GM12878 (cell line): Measurements from ENCODE around the gene ETF1. TPM values are rescaled to one million over a fixed set of nuclear protein-coding genes. Genes with fewer than 3 reads are reported as not detected.

ENCODE experiments used
- BCL3 ChIP-seq: IDR thresholded peaks from 2 replicates; pipeline ENCODE4 v1.6.1; 2011; ENCODE audit warnings: borderline replicate concordance, low read depth, mild to moderate bottlenecking, moderate library complexity, low read length; ENCODE audit not compliant: insufficient read depth, poor library complexity, severe bottlenecking
- CBX3 ChIP-seq: fragments of 200-600 bp; sonication (generic); IDR thresholded peaks from 2 replicates; pipeline ENCODE4 v1.6.1; 2016; ENCODE audit warnings: low read depth, borderline replicate concordance
- E2F4 ChIP-seq: IDR thresholded peaks from 2 replicates; pipeline ENCODE4 v1.6.1; 2012; ENCODE audit warnings: low read depth, low read length, improper control_type of control experiment
- GATAD2B ChIP-seq: fragments of 450-650 bp; conservative IDR thresholded peaks from 2 replicates; pipeline ENCODE4 v1.6.1; 2017; ENCODE audit warnings: low read depth, mild to moderate bottlenecking, moderate library complexity
- MEF2A ChIP-seq: IDR thresholded peaks from 2 replicates; pipeline ENCODE4 v1.6.1; 2011; ENCODE audit warnings: low read depth, mild to moderate bottlenecking, low read length, moderate library complexity; ENCODE audit not compliant: insufficient read depth
- MTA2 ChIP-seq: fragments of 450-650 bp; IDR thresholded peaks from 2 replicates; pipeline ENCODE4 v1.6.1; 2016; ENCODE audit warnings: low read depth, mild to moderate bottlenecking, moderate library complexity
- NRF1 ChIP-seq: conservative IDR thresholded peaks from 2 replicates; pipeline ENCODE4 v1.6.1; 2011; ENCODE audit warnings: mild to moderate bottlenecking, low read depth, low read length, improper control_type of control experiment
- PAX5 ChIP-seq: IDR thresholded peaks from 2 replicates; pipeline ENCODE4 v1.6.1; 2011; ENCODE audit warnings: low read depth, low read length, borderline replicate concordance
- PML ChIP-seq: IDR thresholded peaks from 2 replicates; pipeline ENCODE4 v1.6.1; 2012; ENCODE audit warnings: low read length, inconsistent platforms
- POLR2A ChIP-seq: IDR thresholded peaks from 2 replicates; pipeline ENCODE4 v1.6.1; 2011; ENCODE audit warnings: low read depth, mild to moderate bottlenecking, low read length
- RB1 ChIP-seq: fragments of 450-650 bp; formaldehyde crosslinking; IDR thresholded peaks from 2 replicates; pipeline ENCODE4 v1.6.1; 2017; ENCODE audit warnings: mild to moderate bottlenecking, borderline replicate concordance
- RCOR1 ChIP-seq: conservative IDR thresholded peaks from 2 replicates; pipeline ENCODE4 v1.6.1; 2012; ENCODE audit warnings: low read depth, low read length, improper control_type of control experiment
- SUPT20H ChIP-seq: IDR thresholded peaks from 2 replicates; pipeline ENCODE4 v1.6.1; 2011; ENCODE audit warnings: low read depth, mild to moderate bottlenecking, low read length, moderate library complexity, borderline replicate concordance; ENCODE audit not compliant: control insufficient read depth
- USF2 ChIP-seq: IDR thresholded peaks from 2 replicates; pipeline ENCODE4 v1.6.1; 2011; ENCODE audit warnings: low read depth, low read length, improper control_type of control experiment, borderline replicate concordance
- polyA plus RNA-seq, 11 experiments: library from polyadenylated mRNA; depleted of rRNA in 4 of 11; unstranded in 6 of 11; stranded (reverse) in 5 of 11; fragments of >200 nt; fragmentation: Nextera tagmentation in 4 of 11; fragmentation: Illumina TruSeq in 1 of 11; extraction: Ambion mirVana in 4 of 11; extraction: Trizol in 1 of 11; gene quantifications; 1 replicate in 1 of 11; 2 replicates in 10 of 11; pipeline versions ENCODE4 v1.2.1 to v1.2.3, GENCODE V29; 2011 to 2016; ENCODE audit warnings: inconsistent platforms in 2 of 11, missing spikeins in 2 of 11, low read depth in 1 of 11
- total RNA-seq, 4 experiments: library from RNA; depleted of rRNA in 3 of 4; stranded (reverse); fragments of >200 nt in 3 of 4; fragmentation: Illumina TruSeq in 1 of 4; extraction: Trizol in 1 of 4; gene quantifications; 2 replicates each; pipeline versions ENCODE4 v1.2.1 to v1.2.3, GENCODE V29; 2013 to 2021
- TF ChIP-seq, protein P1 (sequence below): fragments of 450-650 bp; IDR thresholded peaks from 2 replicates; pipeline ENCODE4 v1.6.1; 2017; ENCODE audit warnings: mild to moderate bottlenecking, low read depth, inconsistent platforms; ENCODE audit not compliant: poor library complexity, severe bottlenecking
- TF ChIP-seq, protein P2 (sequence below): IDR thresholded peaks from 2 replicates; pipeline ENCODE4 v1.6.1; 2012; ENCODE audit warnings: improper control_type of control experiment, low read depth, low read length; ENCODE audit not compliant: insufficient replicate concordance

ETF1 gene
- total and polyA plus RNA-seq, 10 of the 15 experiments (the other 5 are each of a cell fraction or from before 2014, with no cell fraction given): 29.8 to 145 (median 108) TPM

DNA sequence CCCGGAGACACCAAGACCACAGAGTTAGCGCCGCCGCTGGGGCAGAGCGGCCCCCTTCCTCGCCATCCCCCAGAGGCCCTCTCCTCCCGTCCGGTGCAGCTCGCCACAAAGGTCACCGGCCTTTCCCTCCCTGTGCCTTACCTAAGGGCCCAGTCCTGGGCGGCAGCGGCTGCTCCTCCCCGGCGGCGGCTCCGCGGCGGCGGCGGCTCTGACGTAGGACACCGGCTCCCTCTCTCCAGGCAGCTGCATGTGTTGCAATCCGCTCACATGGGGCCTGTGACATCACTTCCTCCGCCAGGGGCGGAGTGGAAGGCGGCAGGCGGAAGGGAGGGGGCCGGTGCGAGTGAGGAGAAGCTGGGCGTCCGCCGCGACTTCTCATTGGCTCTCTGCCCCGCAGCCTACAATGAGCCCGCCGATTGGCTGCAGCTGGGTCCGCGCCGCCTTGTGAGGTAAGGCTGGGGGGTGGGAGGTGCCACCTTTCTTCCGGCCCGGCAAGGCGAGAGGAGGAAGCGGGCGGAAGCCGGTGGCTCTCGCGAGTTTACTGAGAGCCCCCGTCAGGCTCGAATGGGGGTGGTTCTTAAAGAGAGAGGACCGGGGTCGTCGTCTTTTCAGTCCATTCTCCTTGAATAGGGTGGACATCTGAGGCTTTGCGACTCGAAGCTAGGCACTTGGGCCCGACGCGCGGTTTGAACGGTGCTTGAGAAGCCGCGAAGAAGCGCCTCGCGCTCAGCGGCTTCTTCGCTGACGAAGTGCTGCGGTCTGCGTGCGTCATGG, at the start of gene ETF1 (continued):
- TF ChIP-seq BCL3: no peak
- TF ChIP-seq MEF2A: 0 out of 2 replicates have a peak, but pooled peaks have one; percentile 7
- TF ChIP-seq NRF1: no peak
- no peak for TF ChIP-seq CBX3
- TF ChIP-seq E2F4: no peak
- TF ChIP-seq USF2: peak; percentile 65
- peak; percentile 34 for TF ChIP-seq GATAD2B
- TF ChIP-seq MTA2: peak; percentile 29; the same call in 1 of the 2 replicates
- no peak; the same call in 1 of the 2 replicates for TF ChIP-seq RCOR1
- TF ChIP-seq, protein P1, sequence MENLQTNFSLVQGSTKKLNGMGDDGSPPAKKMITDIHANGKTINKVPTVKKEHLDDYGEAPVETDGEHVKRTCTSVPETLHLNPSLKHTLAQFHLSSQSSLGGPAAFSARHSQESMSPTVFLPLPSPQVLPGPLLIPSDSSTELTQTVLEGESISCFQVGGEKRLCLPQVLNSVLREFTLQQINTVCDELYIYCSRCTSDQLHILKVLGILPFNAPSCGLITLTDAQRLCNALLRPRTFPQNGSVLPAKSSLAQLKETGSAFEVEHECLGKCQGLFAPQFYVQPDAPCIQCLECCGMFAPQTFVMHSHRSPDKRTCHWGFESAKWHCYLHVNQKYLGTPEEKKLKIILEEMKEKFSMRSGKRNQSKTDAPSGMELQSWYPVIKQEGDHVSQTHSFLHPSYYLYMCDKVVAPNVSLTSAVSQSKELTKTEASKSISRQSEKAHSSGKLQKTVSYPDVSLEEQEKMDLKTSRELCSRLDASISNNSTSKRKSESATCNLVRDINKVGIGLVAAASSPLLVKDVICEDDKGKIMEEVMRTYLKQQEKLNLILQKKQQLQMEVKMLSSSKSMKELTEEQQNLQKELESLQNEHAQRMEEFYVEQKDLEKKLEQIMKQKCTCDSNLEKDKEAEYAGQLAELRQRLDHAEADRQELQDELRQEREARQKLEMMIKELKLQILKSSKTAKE: peak; percentile 47
- TF ChIP-seq PML: peak; percentile 69; the same call in 1 of the 2 replicates
- TF ChIP-seq SUPT20H: no peak
- peak; percentile 64; the same call in 1 of the 2 replicates for TF ChIP-seq RB1
- TF ChIP-seq POLR2A: peak; percentile 86
- TF ChIP-seq, protein P2, sequence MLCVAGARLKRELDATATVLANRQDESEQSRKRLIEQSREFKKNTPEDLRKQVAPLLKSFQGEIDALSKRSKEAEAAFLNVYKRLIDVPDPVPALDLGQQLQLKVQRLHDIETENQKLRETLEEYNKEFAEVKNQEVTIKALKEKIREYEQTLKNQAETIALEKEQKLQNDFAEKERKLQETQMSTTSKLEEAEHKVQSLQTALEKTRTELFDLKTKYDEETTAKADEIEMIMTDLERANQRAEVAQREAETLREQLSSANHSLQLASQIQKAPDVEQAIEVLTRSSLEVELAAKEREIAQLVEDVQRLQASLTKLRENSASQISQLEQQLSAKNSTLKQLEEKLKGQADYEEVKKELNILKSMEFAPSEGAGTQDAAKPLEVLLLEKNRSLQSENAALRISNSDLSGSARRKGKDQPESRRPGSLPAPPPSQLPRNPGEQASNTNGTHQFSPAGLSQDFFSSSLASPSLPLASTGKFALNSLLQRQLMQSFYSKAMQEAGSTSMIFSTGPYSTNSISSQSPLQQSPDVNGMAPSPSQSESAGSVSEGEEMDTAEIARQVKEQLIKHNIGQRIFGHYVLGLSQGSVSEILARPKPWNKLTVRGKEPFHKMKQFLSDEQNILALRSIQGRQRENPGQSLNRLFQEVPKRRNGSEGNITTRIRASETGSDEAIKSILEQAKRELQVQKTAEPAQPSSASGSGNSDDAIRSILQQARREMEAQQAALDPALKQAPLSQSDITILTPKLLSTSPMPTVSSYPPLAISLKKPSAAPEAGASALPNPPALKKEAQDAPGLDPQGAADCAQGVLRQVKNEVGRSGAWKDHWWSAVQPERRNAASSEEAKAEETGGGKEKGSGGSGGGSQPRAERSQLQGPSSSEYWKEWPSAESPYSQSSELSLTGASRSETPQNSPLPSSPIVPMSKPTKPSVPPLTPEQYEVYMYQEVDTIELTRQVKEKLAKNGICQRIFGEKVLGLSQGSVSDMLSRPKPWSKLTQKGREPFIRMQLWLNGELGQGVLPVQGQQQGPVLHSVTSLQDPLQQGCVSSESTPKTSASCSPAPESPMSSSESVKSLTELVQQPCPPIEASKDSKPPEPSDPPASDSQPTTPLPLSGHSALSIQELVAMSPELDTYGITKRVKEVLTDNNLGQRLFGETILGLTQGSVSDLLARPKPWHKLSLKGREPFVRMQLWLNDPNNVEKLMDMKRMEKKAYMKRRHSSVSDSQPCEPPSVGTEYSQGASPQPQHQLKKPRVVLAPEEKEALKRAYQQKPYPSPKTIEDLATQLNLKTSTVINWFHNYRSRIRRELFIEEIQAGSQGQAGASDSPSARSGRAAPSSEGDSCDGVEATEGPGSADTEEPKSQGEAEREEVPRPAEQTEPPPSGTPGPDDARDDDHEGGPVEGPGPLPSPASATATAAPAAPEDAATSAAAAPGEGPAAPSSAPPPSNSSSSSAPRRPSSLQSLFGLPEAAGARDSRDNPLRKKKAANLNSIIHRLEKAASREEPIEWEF: no peak
- TF ChIP-seq PAX5: 0 out of 2 replicates have a peak, but pooled peaks have one; percentile 60
